Measurements from ENCODE around the gene PIK3R1.

The PIK3R1 gene

GRCh38 chr5:68268852-68269130 lies 53.2 kb downstream of the PIK3R1 start:
- in situ Hi-C loops (cut with HindIII; ENCODE audit: low sequenced_read_pairs) = no loop called here
- H3K4me3 ChIP-seq (ENCODE audit: low read depth, low read length) = no peak overlapping the region
- no peak for TF ChIP-seq CTCF (IDR thresholded peaks at IDR 0.05; ENCODE audit: low read depth, low read length)
- no peak for DNase-seq (ENCODE audit: low read depth, low spot score)

GRCh38 chr5:68269820-68270219 lies 54.3 kb downstream of the PIK3R1 start:
- no peak for DNase-seq (ENCODE audit: low read depth, low spot score)
- H3K4me3 ChIP-seq (ENCODE audit: low read depth, low read length) = no peak overlapping the region
- in situ Hi-C loops (cut with HindIII; ENCODE audit: low sequenced_read_pairs) = no loop called here
- no peak for TF ChIP-seq CTCF (IDR thresholded peaks at IDR 0.05; ENCODE audit: low read depth, low read length)

GRCh38 chr5:68270399-68270975 lies 54.9 kb downstream of the PIK3R1 start:
- in situ Hi-C loops (cut with HindIII; ENCODE audit: low sequenced_read_pairs) = no loop called here
- no peak for DNase-seq (ENCODE audit: low read depth, low spot score)
- no peak for TF ChIP-seq CTCF (IDR thresholded peaks at IDR 0.05; ENCODE audit: low read depth, low read length)
- H3K4me3 ChIP-seq (ENCODE audit: low read depth, low read length) = no peak overlapping the region

- in situ Hi-C loops (cut with HindIII; ENCODE audit: low sequenced_read_pairs) = no loop called here
- no peak for DNase-seq (ENCODE audit: low read depth, low spot score)
- H3K4me3 ChIP-seq (ENCODE audit: low read depth, low read length) = no peak overlapping the region
- TF ChIP-seq CTCF (IDR thresholded peaks at IDR 0.05; ENCODE audit: low read depth, low read length) = no peak
Measured at GRCh38 chr5:68271124-68271523, 55.6 kb downstream of the PIK3R1 start.

- peak; percentile 34 for DNase-seq (ENCODE audit: low read depth, low spot score)
- in situ Hi-C loops (cut with HindIII; ENCODE audit: low sequenced_read_pairs) = no loop called here
- no peak overlapping the region for H3K4me3 ChIP-seq (ENCODE audit: low read depth, low read length)
- peak; percentile 25 for TF ChIP-seq CTCF (IDR thresholded peaks at IDR 0.05; ENCODE audit: low read depth, low read length)
Measured at GRCh38 chr5:68272289-68272688, 56.7 kb downstream of the PIK3R1 start.

- TF ChIP-seq CTCF (IDR thresholded peaks at IDR 0.05; ENCODE audit: low read depth, low read length) = no peak
- no peak for DNase-seq (ENCODE audit: low read depth, low spot score)
- no peak overlapping the region for H3K4me3 ChIP-seq (ENCODE audit: low read depth, low read length)
- in situ Hi-C loops (cut with HindIII; ENCODE audit: low sequenced_read_pairs) = no loop called here
Measured at GRCh38 chr5:68273717-68274409, 58.3 kb downstream of the PIK3R1 start.
